NCI-H2171 (cell line): ENCODE measurements around the gene FYN.
"Not testable (repeated sequence)": the region's sequence is repeated elsewhere in the genome, so short reads cannot be mapped to it uniquely, and the experiment has no call there.

Source experiments
- DNase-seq: peaks from one replicate; lab custom pipeline; 2025; lab: John Stamatoyannopoulos, UW

The FYN gene

GRCh38 chr6:111680811-111681609 lies 192.2 kb downstream of the FYN start:
- DNase-seq = not testable (repeated sequence)

DNA sequence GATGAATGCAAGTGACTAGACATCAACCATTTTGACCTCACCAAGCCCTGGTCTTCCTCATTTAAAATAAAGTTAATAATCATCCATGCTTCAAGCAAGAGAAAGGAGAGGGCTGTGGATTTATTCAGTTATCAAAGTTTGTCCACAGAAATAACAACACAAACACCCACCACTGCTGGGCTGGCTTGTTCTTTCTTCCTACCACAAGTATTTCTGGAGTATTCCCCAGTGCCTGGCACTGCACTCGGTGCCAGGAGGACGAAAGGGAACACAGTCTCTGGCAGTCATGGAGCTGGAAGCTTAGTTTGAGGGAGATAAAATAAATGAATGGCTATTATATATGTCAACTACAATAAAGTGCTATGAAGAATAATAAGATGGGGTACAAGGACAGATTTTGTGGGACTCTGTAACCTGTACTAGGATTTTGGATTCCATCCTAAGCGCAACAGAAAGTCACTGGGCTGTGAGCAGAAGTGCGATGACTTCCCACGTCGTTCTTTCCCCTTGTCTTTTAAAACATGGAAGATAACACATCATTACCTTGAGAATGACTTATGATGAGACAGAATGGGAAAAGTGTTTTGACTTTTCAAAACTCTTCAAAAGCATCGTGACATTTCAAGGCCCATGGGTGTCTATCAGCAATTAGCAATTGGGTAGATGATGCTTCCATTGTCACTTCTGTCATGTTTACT lies 193.1 kb downstream of the FYN start:
- no peak for DNase-seq

GRCh38 chr6:111679126-111679858 lies 194.0 kb downstream of the FYN start:
- DNase-seq = no peak

GRCh38 chr6:111677249-111677990 lies 195.8 kb downstream of the FYN start:
- no peak for DNase-seq

DNA sequence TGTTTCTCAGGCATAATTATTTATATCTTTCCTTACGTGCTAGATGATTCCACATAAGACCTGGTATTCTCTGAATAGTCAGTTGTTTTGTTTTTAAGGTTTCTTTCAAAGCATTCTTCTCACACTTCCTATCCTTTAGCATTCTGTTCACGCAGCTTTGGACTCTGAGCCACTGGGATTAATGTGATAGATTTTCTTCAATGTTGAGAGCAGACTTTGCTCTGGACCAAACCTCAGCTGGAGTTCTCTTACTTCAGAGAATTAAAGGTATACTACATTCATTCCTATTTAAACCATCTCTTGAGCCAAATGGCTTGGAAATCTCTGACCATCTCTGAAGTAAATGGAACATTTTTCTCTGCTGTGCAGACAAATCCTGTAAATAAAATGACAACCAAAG lies 196.9 kb downstream of the FYN start:
- DNase-seq = no peak

DNA sequence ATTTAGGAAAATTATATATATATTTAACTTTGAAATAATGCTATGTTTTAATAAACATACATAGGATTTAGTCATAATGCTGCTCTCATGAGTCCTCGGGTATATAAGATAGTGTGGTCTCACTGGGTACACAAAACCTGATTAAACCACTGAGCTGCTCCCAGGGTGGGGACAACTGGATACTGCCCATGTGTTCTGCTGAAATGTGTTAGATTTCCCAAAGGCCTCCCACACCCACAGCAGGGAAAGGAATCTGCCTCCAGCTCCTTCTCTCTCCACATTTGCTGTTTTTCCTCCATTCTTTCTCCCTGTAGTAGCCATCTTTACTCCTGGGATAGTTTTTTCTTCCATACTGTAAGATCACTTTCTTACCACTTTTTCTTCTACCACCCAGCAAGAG lies 198.4 kb downstream of the FYN start:
- no peak for DNase-seq

GRCh38 chr6:111674413-111674812 lies 198.8 kb downstream of the FYN start:
- no peak for DNase-seq

DNA sequence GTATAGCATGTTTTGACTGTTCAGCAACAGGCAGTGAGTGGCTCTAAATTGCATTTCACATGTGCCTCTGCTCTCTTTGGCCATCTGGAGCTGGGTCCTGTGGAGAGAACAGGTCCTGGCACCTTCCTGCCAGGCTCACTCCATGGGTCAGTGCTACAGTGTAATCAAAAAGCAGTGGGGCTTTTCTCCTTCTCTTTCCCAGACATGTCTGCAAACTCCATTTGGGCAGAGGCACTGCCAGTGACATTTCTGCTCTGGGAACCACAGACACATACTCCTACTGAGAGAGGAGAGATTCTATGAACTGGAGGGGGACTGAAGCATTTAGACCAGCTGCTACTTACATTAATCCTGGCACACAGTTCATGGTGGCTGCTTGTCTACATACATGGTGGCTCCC lies 199.3 kb downstream of the FYN start:
- no peak for DNase-seq

DNA sequence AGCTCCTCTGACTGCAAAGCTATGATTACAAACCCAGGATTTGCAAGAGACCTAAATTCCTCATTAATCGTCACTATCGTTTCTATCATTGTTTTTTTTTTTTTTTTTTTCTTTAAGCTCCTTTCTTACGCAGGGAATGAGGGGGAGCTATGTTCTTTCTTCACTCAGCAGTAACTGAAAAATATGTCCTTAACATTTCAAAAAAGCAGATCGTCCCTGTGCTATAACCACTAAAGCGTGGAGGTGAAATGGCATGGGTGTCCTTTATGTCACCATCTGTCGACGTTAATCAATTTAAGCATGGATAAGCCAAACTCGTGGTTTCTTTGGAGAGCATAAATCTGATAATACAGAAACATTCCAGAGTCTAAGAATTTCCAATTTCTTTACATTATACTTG lies 199.7 kb downstream of the FYN start:
- no peak for DNase-seq

GRCh38 chr6:111672761-111673450 lies 200.3 kb downstream of the FYN start:
- DNase-seq = no peak

GRCh38 chr6:111669326-111669725 lies 203.9 kb downstream of the FYN start:
- no peak for DNase-seq

DNA sequence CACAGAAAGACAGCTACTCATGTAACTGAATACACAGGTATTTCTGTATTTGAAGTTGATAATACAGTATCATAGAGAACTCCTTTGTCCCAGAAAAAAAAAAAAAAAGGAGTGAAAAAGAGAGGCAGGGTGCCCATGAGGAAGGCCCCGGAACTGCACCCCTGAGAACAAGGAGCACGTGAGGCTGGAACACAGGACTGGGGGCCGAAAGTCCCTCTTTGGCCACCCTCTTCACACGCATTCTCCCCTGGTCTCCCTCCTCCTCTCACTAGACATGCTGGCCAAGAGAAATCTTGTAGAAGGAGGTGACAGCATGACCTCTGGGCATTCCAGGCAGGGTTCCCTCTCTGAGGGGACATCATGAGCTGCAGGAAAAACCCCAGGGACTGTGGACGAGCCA lies 204.8 kb downstream of the FYN start:
- no peak for DNase-seq

GRCh38 chr6:111667931-111668330 lies 205.3 kb downstream of the FYN start:
- DNase-seq = no peak

DNA sequence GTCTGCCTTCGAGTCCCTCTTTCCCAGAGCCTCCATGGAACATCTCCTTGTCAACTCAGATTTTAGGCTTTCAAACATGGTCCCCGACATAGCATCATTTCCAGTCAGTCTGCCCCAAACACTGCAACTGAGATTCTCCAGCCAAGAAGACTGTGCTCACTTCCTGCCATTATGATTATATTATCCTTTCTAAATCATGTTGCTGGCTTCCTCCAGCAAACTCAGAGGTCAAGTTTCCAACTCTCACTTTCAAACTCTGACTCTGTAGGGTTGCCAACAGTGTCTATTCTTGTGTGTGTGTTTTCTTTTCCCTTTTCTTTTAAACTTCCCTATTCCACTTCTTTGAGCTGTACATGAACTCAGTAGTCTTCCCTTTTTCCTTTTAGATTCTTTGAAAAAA lies 206.4 kb downstream of the FYN start:
- no peak for DNase-seq

DNA sequence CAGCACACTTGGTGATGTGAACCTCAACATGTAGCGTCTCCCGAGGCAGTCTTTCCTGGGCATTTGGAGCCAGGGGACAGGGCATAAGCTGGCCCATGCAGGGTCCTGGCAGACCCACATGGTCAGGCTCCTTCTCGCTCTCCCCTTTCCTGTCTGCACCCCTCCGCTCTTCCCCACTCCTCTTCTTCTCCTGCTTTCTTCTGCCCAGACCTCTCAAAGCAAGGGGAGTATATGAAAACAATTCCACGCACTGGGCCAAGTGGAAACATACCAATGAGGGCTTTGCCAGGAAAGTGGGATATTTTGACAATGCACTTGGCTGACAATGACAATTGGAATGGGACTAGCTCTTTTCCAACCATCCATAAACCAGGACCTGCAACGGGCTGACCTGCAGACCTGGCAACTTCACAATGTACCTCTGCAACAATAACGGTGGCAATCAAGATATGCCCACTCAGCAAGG lies 208.7 kb downstream of the FYN start:
- DNase-seq = no peak

- DNase-seq = no peak
Observed at GRCh38 chr6:111663692-111664564, 209.3 kb downstream of the FYN start.

DNA sequence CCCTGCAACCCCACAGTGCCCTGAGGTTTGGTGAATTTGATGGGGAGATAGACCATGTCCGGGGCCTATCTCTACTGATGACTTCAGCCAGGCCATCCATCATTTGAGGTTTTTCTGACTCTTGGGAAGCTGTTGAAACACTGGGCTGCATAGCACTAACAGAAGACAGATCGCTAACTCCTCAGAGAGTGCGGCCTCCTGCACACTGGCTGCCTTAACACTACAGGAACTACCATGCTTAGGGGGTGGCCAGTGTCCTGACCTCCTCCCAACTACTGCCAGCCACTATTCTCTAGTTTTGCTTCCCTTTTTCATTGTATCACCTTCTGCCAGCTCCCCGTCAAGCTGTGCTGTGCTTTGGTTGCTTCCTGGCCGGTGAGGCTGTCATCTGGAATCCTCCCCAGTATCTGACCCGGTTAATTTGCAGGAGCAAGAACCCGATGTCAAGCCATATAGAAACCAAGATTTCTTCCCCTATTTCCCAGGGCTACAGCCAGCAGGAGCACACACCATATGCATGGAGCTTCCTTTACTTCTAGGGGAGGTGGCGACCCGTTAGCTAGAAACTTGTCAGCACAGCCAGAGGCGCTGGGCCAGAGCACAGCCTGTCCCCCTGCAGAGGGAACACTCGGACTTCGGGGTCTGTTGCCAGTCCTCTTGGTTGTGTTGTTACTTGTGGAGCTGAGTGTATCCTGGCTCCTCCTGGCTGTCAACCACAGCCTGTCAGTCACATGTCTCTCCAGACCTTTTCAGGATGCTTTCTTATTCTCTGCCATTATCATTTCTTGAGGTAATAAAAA lies 210.3 kb downstream of the FYN start:
- no peak for DNase-seq

GRCh38 chr6:111662072-111662793 lies 211.0 kb downstream of the FYN start:
- DNase-seq = peak; percentile 53

- peak; percentile 84 for DNase-seq
Observed at GRCh38 chr6:111661541-111662061, 211.7 kb downstream of the FYN start.
